Trophoblast cell (in vitro differentiated cells and primary cell): ENCODE measurements around the gene RFTN1.
A peak's percentile ranks its signal among the peaks of the same experiment; 100 is the strongest.

Experiments used
- DNase-seq, 2 donors: peaks; one replicate each; pipeline ENCODE4 v3.0.0-alpha.2; 2016
- H2AFZ ChIP-seq: 2 replicates; pipeline ENCODE4 v1.6.1; 2013; ENCODE audit warnings: low read length, moderate library complexity, mild to moderate bottlenecking; ENCODE audit not compliant: insufficient read depth, poor library complexity
- H2AK5ac ChIP-seq: 2 replicates; pipeline ENCODE4 v1.6.1; 2013; ENCODE audit warnings: mild to moderate bottlenecking, low read length
- H2BK120ac ChIP-seq: 2 replicates; pipeline ENCODE4 v1.6.1; 2013; ENCODE audit warnings: low read length, mild to moderate bottlenecking, moderate library complexity; ENCODE audit not compliant: insufficient read depth, poor library complexity
- H2BK12ac ChIP-seq: 2 replicates; pipeline ENCODE4 v1.6.1; 2013; ENCODE audit warnings: mild to moderate bottlenecking, low read length, moderate library complexity
- H2BK5ac ChIP-seq: 2 replicates; pipeline ENCODE4 v1.6.1; 2013; ENCODE audit warnings: low read length, low read depth, moderate library complexity, mild to moderate bottlenecking; ENCODE audit not compliant: poor library complexity
- H3K14ac ChIP-seq: 2 replicates; pipeline ENCODE4 v1.6.1; 2013; ENCODE audit warnings: mild to moderate bottlenecking, low read length
- H3K18ac ChIP-seq: 2 replicates; pipeline ENCODE4 v1.6.1; 2013; ENCODE audit warnings: mild to moderate bottlenecking, low read length
- H3K23ac ChIP-seq: 2 replicates; pipeline ENCODE4 v1.6.1; 2013; ENCODE audit warnings: low read length
- H3K27ac ChIP-seq: 2 replicates; pipeline ENCODE4 v1.5.1; 2013; ENCODE audit warnings: low read depth, mild to moderate bottlenecking, inconsistent platforms, low read length, moderate library complexity
- H3K27me3 ChIP-seq: 2 replicates; pipeline ENCODE4 v1.6.1; 2013; ENCODE audit warnings: inconsistent platforms, mild to moderate bottlenecking, low read length, moderate library complexity; ENCODE audit not compliant: insufficient read depth
- H3K36me3 ChIP-seq, 2 experiments: 1 replicate in 1 of 2; 2 replicates in 1 of 2; pipeline ENCODE4 v1.6.1; 2013; ENCODE audit warnings: low read length in 2 of 2, mild to moderate bottlenecking in 2 of 2, moderate library complexity in 1 of 2; ENCODE audit not compliant: insufficient read depth in 2 of 2, control insufficient read depth in 1 of 2
- H3K4ac ChIP-seq: 2 replicates; pipeline ENCODE4 v1.6.1; 2013; ENCODE audit warnings: low read depth, mild to moderate bottlenecking, low read length, moderate library complexity
- H3K4me1 ChIP-seq, 2 experiments: 1 replicate in 1 of 2; 2 replicates in 1 of 2; pipeline ENCODE4 v1.6.1; 2013; ENCODE audit warnings: low read length in 2 of 2, mild to moderate bottlenecking in 2 of 2, moderate library complexity in 1 of 2; ENCODE audit not compliant: insufficient read depth in 2 of 2, control insufficient read depth in 1 of 2
- H3K4me2 ChIP-seq: 2 replicates; pipeline ENCODE4 v1.6.1; 2013; ENCODE audit warnings: inconsistent platforms, mild to moderate bottlenecking, low read length, moderate library complexity
- H3K4me3 ChIP-seq: 2 replicates; pipeline ENCODE4 v1.5.1; 2013; ENCODE audit warnings: mild to moderate bottlenecking, low read depth, low read length, inconsistent platforms
- H3K79me1 ChIP-seq: one replicate; pipeline ENCODE4 v1.6.1; 2013; ENCODE audit warnings: low read length
- H3K79me2 ChIP-seq: 2 replicates; pipeline ENCODE4 v1.6.1; 2013; ENCODE audit warnings: low read length, mild to moderate bottlenecking; ENCODE audit not compliant: control insufficient read depth, insufficient read depth, poor library complexity
- H3K9ac ChIP-seq: 2 replicates; pipeline ENCODE4 v1.6.1; 2013; ENCODE audit warnings: mild to moderate bottlenecking, low read length
- H3K9me3 ChIP-seq: 2 replicates; pipeline ENCODE4 v1.6.1; 2013; ENCODE audit warnings: low read depth, mild to moderate bottlenecking, control low read depth, inconsistent platforms, low read length; ENCODE audit not compliant: insufficient read depth
- H4K12ac ChIP-seq: 2 replicates; pipeline ENCODE4 v1.6.1; 2013; ENCODE audit warnings: low read depth, mild to moderate bottlenecking, low read length, moderate library complexity
- H4K8ac ChIP-seq: 2 replicates; pipeline ENCODE4 v1.6.1; 2013; ENCODE audit warnings: low read depth, mild to moderate bottlenecking, low read length, moderate library complexity
- H4K91ac ChIP-seq: one replicate; pipeline ENCODE4 v1.6.1; 2013; ENCODE audit warnings: low read depth, mild to moderate bottlenecking, low read length, moderate library complexity
- WGBS: extraction: QIAGEN DNeasy Blood & Tissue Kit; methylation state at CpG from one replicate; pipeline ENCODE4 v1.1.7; 2013; ENCODE audit warnings: missing lambda C conversion rate; ENCODE audit not compliant: insufficient read length, insufficient coverage; ENCODE audit errors: extremely low coverage; 5-methylcytosine and 5-hydroxymethylcytosine counted together

RFTN1 gene

DNA sequence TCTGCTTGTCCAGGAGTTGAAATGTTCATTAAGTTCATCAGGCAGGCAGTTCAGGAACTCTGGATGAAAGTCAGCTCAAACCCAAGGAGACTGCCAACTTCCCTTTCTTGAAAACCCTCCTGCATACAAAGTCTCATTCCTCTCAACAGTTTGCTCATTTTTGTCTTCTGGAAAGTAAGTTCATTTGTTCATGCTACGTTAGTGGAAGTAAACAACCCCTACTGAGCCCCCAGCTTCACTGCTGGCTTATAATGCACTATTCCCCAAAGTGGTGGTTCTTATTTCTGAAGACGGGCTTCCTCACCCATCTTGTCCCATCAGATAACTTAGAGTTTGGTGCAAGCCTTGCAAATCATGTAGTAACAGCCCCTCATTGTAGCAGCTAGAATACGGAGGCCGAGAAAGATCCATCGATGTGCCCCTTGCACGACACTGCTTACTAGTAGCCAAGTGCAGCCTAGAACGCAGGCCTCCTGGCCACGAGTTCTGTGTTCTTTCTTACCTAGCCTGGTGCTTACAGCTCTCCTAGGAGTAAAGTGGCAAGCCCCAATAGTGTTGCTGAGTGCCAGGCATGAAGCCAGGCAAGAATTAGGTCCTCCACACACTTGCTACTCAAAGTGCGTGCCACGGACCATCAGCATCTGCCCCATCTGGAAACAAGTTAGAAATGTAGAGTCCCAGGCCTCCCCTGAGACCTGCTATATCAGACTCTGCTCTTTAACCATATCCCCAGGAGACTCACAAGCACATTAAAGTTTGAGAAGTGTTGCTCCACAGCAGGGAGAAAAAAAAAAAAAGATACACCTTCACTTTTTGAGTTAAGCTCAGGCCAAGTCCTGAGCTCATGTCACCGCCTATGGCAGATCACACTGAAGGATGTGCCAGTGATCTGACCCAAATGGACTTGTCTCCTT lies 82.5 kb downstream of the RFTN1 start:
- Histone ChIP-seq H3K79me1 (no peaks in the 10 kb centered on the region), H3K4ac (no peak overlapping the region), H2BK120ac (no peak overlapping the region), H3K4me3 (no peak overlapping the region), H3K27ac (no peak overlapping the region), H4K8ac (no peak overlapping the region), H4K12ac (no peak overlapping the region), H3K9ac (no peak overlapping the region), H3K9me3 (no peaks in the 10 kb centered on the region), H2AK5ac (no peak overlapping the region), H2BK12ac (no peak overlapping the region), H2AFZ (no peak overlapping the region), H3K23ac (no peak overlapping the region), H3K18ac (no peak overlapping the region), H3K14ac (no peak overlapping the region), H3K79me2 (no peaks in the 10 kb centered on the region), H4K91ac (no peak overlapping the region), H3K4me2 (no peak overlapping the region), H3K27me3 (no peaks in the 10 kb centered on the region), H3K36me3 (no peaks in the 10 kb centered on the region), H2BK5ac (no peak overlapping the region), H3K4me1 (no peaks in the 10 kb centered on the region)
- DNase-seq = no peak
- no CpG with 5 or more reads among the region's 11 CpGs for WGBS

DNA sequence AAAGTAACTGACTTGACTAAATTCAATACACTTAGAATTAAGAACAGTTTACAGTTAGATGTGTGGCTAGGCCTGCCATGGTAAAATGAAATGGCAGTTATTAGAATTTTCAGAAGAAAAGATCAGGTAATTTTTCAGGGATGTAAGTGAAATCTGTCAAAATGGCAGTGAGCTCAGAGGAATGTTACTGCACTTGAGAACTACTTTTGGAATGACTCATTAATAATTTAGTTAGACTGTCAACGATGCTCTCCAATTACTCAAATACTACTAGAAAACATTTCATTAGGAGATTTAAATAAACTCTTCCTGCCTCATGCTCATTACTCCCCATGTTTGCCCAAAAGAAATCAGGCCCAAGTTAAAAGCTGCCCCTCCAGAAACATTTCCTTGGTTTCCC lies 84.4 kb downstream of the RFTN1 start:
- H2BK12ac ChIP-seq = no peak overlapping the region
- no peak overlapping the region for H3K4me2 ChIP-seq
- H3K14ac ChIP-seq = no peak overlapping the region
- H3K18ac ChIP-seq = no peak overlapping the region
- no peaks in the 10 kb centered on the region for H3K9me3 ChIP-seq
- H2BK5ac ChIP-seq = no peak overlapping the region
- H3K4ac ChIP-seq = no peak overlapping the region
- no peak overlapping the region for H4K91ac ChIP-seq
- H3K27me3 ChIP-seq = no peaks in the 10 kb centered on the region
- no peaks in the 10 kb centered on the region for H3K4me1 ChIP-seq
- H3K23ac ChIP-seq = no peak overlapping the region
- no peak overlapping the region for H3K9ac ChIP-seq
- no peak overlapping the region for H4K8ac ChIP-seq
- WGBS = no CpG with 5 or more reads among the region's 1 CpG
- no peak overlapping the region for H3K27ac ChIP-seq
- no peak overlapping the region for H2BK120ac ChIP-seq
- H3K79me2 ChIP-seq = no peaks in the 10 kb centered on the region
- H2AK5ac ChIP-seq = no peak overlapping the region
- no peak overlapping the region for H2AFZ ChIP-seq
- no peaks in the 10 kb centered on the region for H3K79me1 ChIP-seq
- H3K36me3 ChIP-seq = no peaks in the 10 kb centered on the region
- peak in 1 of 2 donors; percentile 15 for DNase-seq
- no peak overlapping the region for H4K12ac ChIP-seq
- no peak overlapping the region for H3K4me3 ChIP-seq

- H3K27ac ChIP-seq = no peak overlapping the region
- H4K91ac ChIP-seq = no peak overlapping the region
- no peak overlapping the region for H2BK5ac ChIP-seq
- no peaks in the 10 kb centered on the region for H3K4me1 ChIP-seq
- no peak overlapping the region for H4K8ac ChIP-seq
- no peak overlapping the region for H3K18ac ChIP-seq
- H3K79me1 ChIP-seq = no peaks in the 10 kb centered on the region
- H3K14ac ChIP-seq = no peak overlapping the region
- H3K4ac ChIP-seq = no peak overlapping the region
- no peak overlapping the region for H3K4me2 ChIP-seq
- H3K9ac ChIP-seq = no peak overlapping the region
- no peaks in the 10 kb centered on the region for H3K79me2 ChIP-seq
- no CpG with 5 or more reads among the region's 5 CpGs for WGBS
- no peak for DNase-seq
- H2AK5ac ChIP-seq = no peak overlapping the region
- no peaks in the 10 kb centered on the region for H3K9me3 ChIP-seq
- H3K27me3 ChIP-seq = no peaks in the 10 kb centered on the region
- H4K12ac ChIP-seq = no peak overlapping the region
- no peak overlapping the region for H3K4me3 ChIP-seq
- H3K36me3 ChIP-seq = no peaks in the 10 kb centered on the region
- H2BK120ac ChIP-seq = no peak overlapping the region
- H3K23ac ChIP-seq = no peak overlapping the region
- H2BK12ac ChIP-seq = no peak overlapping the region
- no peak overlapping the region for H2AFZ ChIP-seq
Measured at GRCh38 chr3:16428612-16429011, 84.9 kb downstream of the RFTN1 start.

DNA sequence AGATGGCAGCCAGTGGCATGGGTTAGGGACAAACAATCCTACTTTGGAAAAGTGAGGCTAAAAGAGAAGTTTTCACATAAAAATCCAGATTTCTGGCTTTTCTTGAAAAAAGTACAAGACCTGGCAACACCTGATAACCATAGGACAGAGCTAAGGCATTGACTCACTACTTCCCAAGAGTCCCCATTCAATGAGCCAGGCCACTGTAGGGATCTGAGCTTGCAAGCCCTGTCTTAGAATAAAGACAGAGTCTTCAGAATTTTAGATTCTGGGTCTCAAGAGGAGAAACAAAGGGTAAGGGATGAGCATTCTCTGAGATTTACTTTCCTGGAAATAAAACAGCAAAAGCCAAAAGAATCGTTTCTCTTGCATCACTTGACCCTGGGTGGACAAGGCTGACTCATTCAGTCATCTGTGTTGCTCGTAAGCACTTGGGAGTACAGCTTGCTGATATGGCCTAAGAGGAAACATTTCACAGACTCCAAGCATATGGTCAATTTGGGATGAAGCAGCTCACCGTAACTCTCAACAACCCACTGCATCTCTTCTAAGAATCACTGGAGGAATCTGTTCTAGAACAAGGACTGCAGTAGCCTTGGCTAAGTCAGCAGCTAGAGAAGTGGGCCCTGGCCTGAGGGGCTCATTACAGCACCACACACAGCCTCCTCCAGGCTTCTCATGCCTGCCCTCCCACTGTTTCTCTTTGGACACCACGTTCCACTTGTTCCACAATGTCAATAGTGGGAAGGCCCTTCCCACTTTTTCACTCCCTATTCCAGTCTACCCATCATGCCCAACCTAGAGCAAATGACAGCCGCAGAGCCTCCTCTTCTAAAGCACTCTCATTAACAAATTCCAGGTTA lies 86.2 kb downstream of the RFTN1 start:
- no peak overlapping the region for H3K14ac ChIP-seq
- no peak overlapping the region for H3K4me3 ChIP-seq
- H2BK12ac ChIP-seq = no peak overlapping the region
- H3K79me2 ChIP-seq = no peaks in the 10 kb centered on the region
- H3K4me1 ChIP-seq = no peaks in the 10 kb centered on the region
- H4K91ac ChIP-seq = no peak overlapping the region
- no peak overlapping the region for H4K12ac ChIP-seq
- no peak overlapping the region for H4K8ac ChIP-seq
- no peak overlapping the region for H2AK5ac ChIP-seq
- DNase-seq = peak; percentile 9 to 29
- H3K36me3 ChIP-seq = no peaks in the 10 kb centered on the region
- H3K4ac ChIP-seq = no peak overlapping the region
- no peak overlapping the region for H3K27ac ChIP-seq
- H3K9me3 ChIP-seq = no peaks in the 10 kb centered on the region
- no peaks in the 10 kb centered on the region for H3K79me1 ChIP-seq
- H2AFZ ChIP-seq = no peak overlapping the region
- no peak overlapping the region for H3K9ac ChIP-seq
- no peak overlapping the region for H3K4me2 ChIP-seq
- no CpG with 5 or more reads among the region's 5 CpGs for WGBS
- no peak overlapping the region for H3K23ac ChIP-seq
- H2BK120ac ChIP-seq = no peak overlapping the region
- no peak overlapping the region for H2BK5ac ChIP-seq
- no peaks in the 10 kb centered on the region for H3K27me3 ChIP-seq
- no peak overlapping the region for H3K18ac ChIP-seq
